Measurements from ENCODE around the gene SLC5A10. TPM values are rescaled to one million over a fixed set of nuclear protein-coding genes. Genes with fewer than 3 reads are reported as not detected.

SLC5A10 gene
- total RNA-seq, 6 experiments from 2014 or later = not detected

DNA sequence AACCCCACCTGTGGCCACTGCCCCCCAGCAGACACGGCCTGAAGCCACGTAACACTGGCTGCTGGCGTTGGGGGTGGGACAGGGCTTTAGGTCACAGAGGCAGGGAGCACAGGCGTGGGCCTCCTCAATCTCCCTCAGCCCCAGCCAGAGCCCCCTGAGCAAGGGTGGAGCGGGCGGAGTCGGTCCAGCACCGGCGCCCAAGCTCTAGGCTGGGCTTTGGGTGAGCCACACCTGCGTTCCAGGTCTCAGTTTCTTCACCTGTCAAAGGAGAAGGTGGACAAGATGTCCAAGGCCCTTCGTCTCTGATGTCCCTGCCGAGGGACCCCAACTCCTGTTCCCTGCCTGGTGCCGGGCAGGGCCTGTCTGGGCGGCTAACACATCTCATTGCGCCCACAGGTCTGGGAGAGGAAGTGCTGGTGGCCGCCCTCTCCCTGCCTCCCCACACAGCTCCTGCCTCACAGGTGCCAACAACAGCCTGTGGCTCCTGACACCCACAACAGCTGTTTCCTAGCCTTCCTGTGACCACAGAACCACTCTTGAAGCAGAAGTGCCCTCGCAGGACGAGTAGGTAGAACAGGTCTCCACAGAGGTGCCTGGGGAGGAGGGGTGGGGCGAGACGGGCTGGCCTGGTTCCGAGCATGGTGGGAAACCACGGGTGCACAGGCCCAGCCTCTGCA lies 40.6 kb downstream of the SLC5A10 start:
- H3K36me3 Mint-ChIP-seq (ENCODE audit: low read depth) = peaks cover 32% of the 10 kb centered on the region
- H3K27ac Mint-ChIP-seq = no peak overlapping the region
- H3K27me3 Mint-ChIP-seq (ENCODE audit: insufficient read depth) = no peaks in the 10 kb centered on the region
- H3K4me1 Mint-ChIP-seq (ENCODE audit: low read depth) = no peaks in the 10 kb centered on the region
- DNase-seq = no peak
- no peak overlapping the region for H3K4me3 Mint-ChIP-seq
- H3K9me3 Mint-ChIP-seq = peaks cover 21% of the 10 kb centered on the region
- TF ChIP-seq, protein P1, sequence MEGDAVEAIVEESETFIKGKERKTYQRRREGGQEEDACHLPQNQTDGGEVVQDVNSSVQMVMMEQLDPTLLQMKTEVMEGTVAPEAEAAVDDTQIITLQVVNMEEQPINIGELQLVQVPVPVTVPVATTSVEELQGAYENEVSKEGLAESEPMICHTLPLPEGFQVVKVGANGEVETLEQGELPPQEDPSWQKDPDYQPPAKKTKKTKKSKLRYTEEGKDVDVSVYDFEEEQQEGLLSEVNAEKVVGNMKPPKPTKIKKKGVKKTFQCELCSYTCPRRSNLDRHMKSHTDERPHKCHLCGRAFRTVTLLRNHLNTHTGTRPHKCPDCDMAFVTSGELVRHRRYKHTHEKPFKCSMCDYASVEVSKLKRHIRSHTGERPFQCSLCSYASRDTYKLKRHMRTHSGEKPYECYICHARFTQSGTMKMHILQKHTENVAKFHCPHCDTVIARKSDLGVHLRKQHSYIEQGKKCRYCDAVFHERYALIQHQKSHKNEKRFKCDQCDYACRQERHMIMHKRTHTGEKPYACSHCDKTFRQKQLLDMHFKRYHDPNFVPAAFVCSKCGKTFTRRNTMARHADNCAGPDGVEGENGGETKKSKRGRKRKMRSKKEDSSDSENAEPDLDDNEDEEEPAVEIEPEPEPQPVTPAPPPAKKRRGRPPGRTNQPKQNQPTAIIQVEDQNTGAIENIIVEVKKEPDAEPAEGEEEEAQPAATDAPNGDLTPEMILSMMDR (IDR thresholded peaks at IDR 0.05) = no peak

DNA sequence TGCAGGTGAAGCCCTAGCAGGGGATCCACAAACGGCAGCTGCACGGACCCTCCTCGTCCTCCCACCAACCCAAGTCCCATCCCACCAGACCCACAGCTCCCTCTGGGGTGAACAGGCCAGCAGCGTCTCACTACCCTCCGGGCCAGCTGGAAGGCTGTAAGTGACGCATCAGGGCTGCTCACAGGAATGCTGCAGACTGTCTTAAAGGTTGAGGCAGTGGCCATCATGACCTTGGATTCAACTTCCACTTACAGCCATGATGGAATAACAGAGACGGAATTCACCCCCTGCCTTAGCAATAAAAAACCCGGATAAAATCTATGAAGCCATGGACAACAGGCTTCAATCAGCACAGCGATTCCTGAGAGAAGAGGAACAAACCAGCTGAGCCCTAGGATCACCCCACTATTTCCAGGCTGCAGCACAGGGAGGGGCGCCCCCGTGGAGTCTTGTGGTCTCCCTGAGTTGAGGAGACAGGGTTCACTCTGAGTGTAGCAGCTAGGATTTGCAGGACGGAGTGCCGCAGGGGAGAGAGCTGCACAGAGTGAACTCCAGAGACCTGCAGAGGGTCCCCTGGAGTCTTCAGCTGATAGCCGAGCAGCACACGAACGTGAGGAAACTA lies 42.1 kb downstream of the SLC5A10 start:
- Mint-ChIP-seq H3K27ac (peak overlapping the region; percentile 28; the same call in 1 of the 2 replicates), H3K36me3 (ENCODE audit: low read depth) (peaks cover 35% of the 10 kb centered on the region), H3K4me1 (ENCODE audit: low read depth) (no peaks in the 10 kb centered on the region), H3K9me3 (peaks cover 21% of the 10 kb centered on the region), H3K4me3 (no peak overlapping the region), H3K27me3 (ENCODE audit: insufficient read depth) (no peaks in the 10 kb centered on the region; the same call in 1 of the 2 replicates)
- TF ChIP-seq, protein P1 (IDR thresholded peaks at IDR 0.05) = no peak
- no peak for DNase-seq

DNA sequence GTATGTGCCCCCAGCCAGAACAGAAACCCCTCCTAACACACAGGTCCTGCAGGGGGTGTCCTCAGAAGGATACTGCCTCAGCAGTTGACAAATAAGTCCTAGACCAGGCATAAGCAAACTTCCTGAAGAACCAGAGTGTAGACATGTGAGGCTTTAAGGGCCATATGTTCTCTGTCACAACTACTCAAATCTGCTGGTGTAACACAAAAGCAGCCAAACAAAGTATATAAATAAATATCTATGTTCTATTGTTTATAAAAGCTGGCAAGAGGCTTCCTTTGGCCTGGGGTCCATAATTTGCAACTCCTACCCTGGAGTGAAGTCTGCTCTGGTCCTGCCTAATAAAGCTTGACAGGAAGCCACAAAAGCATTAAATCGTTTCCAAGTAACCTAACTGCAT lies 42.7 kb downstream of the SLC5A10 start:
- H3K4me1 Mint-ChIP-seq (ENCODE audit: low read depth) = no peaks in the 10 kb centered on the region
- H3K27ac Mint-ChIP-seq = no peak overlapping the region
- H3K9me3 Mint-ChIP-seq = peaks cover 21% of the 10 kb centered on the region
- H3K27me3 Mint-ChIP-seq (ENCODE audit: insufficient read depth) = no peaks in the 10 kb centered on the region; the same call in 1 of the 2 replicates
- no peak for DNase-seq
- TF ChIP-seq, protein P1 (IDR thresholded peaks at IDR 0.05) = no peak
- H3K36me3 Mint-ChIP-seq (ENCODE audit: low read depth) = peaks cover 35% of the 10 kb centered on the region
- no peak overlapping the region for H3K4me3 Mint-ChIP-seq

DNA sequence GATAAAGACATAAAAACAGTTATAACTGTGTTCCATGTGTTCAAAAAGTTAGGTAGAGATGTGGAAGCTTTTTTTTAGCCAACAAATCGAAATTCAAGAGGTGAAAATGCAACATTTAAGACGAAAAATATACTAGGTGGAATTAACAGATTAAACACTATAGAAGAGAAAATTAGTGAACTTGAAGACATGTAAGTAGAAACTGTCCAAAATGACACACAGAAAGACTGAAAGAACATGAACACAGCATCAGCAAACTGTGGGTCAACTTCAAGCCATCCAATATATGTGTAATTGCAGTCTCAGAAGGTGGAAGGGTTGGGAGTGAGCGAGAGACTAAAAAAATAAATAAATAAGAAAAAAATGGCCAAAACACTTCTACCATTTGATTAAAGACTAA lies 43.3 kb downstream of the SLC5A10 start:
- Mint-ChIP-seq H3K27me3 (ENCODE audit: insufficient read depth) (no peaks in the 10 kb centered on the region; the same call in 1 of the 2 replicates), H3K36me3 (ENCODE audit: low read depth) (peaks cover 35% of the 10 kb centered on the region), H3K9me3 (peaks cover 21% of the 10 kb centered on the region), H3K27ac (no peak overlapping the region), H3K4me3 (no peak overlapping the region), H3K4me1 (ENCODE audit: low read depth) (peaks cover under 1% of the 10 kb centered on the region; the same call in 1 of the 2 replicates)
- TF ChIP-seq, protein P1 (IDR thresholded peaks at IDR 0.05) = no peak
- no peak for DNase-seq

DNA sequence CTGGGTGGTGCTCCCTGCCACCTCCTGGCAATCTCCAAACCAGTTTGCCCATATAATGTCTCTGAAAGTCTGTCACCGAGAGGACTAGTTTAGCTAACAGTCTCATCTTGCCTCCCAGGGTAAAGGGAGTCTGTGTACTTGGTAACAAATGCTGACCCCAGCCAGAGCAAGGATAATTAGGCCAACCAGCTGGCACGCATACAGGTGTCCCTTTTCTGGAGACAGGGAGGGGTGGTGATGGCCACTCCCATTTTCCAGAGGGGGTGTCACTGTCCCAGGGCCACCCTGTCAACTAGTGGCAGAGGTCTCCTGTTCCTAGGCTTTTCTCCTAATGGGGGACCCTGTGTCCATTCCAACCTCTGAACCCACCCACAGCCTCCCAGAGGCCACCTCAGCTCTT lies 44.5 kb downstream of the SLC5A10 start:
- Mint-ChIP-seq H3K36me3 (ENCODE audit: low read depth) (peaks cover 35% of the 10 kb centered on the region), H3K4me1 (ENCODE audit: low read depth) (peaks cover 13% of the 10 kb centered on the region), H3K27me3 (ENCODE audit: insufficient read depth) (no peaks in the 10 kb centered on the region; the same call in 1 of the 2 replicates), H3K4me3 (no peak overlapping the region), H3K9me3 (peaks cover 21% of the 10 kb centered on the region), H3K27ac (no peak overlapping the region)
- TF ChIP-seq, protein P1 (IDR thresholded peaks at IDR 0.05) = no peak
- no peak for DNase-seq

All from HFFc6 (cell line).